ENCODE results near the gene ICAM5.
A peak's percentile ranks its signal among the peaks of the same experiment; 100 is the strongest.
"Not testable (repeated sequence)": the region's sequence is repeated elsewhere in the genome, so short reads cannot be mapped to it uniquely, and the experiment has no call there.

Gene ICAM5

DNA sequence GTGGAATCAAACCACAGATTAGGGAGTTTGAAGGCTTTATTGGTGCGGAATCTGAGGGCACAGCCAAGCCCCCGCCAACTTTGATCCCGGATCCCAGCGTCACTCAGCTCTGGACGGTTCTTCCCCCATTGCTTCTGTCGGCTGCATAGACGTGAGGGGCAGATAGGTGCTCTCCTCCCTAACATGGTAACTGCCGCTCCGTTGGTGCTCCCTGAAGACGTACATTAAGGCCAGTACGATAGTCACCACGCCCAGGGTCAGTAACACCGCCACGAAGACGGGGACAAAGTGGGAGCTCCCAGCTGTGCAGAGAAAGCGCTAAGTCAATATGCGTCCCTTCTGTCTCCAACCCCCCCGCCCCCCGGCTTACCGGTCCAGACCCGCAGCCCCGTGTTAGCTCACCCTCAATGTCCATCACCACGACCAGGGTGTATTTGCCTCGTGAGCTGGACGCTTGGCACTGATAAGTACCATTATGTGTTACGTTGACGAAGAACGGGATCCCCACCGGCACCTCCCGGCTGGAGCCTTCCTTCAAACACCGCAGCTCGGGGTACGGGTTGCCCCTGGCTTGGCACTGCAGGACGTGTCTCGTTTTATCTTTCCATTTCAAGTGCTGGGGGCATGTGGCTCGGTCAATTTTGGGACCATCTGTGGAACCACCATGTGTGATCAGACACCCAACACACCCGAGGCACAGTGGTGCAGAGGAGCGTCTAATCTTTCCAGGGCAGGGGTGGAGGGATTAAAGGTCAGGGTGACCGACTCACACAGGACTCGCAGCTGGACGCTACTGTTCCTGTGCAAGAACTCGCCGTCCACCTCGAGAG, 44.2 kb downstream of the ICAM5 start:
- H3K4me3 ChIP-seq (ENCODE audit: low read depth in 1 of 2, low read length in 1 of 2) = peak overlapping the region; percentile 87 to 95
- H3K4me1 ChIP-seq (ENCODE audit: control insufficient read depth in 1 of 2, insufficient read depth in 1 of 2, low read depth in 1 of 2, low read length in 1 of 2) = peaks cover 56 to 68% of the 10 kb centered on the region in 2 experiments
- peaks cover 3% of the 10 kb centered on the region for H3K9me3 ChIP-seq
- no peaks in the 10 kb centered on the region for H3K27me3 ChIP-seq
- TF ChIP-seq, protein P1, sequence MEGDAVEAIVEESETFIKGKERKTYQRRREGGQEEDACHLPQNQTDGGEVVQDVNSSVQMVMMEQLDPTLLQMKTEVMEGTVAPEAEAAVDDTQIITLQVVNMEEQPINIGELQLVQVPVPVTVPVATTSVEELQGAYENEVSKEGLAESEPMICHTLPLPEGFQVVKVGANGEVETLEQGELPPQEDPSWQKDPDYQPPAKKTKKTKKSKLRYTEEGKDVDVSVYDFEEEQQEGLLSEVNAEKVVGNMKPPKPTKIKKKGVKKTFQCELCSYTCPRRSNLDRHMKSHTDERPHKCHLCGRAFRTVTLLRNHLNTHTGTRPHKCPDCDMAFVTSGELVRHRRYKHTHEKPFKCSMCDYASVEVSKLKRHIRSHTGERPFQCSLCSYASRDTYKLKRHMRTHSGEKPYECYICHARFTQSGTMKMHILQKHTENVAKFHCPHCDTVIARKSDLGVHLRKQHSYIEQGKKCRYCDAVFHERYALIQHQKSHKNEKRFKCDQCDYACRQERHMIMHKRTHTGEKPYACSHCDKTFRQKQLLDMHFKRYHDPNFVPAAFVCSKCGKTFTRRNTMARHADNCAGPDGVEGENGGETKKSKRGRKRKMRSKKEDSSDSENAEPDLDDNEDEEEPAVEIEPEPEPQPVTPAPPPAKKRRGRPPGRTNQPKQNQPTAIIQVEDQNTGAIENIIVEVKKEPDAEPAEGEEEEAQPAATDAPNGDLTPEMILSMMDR (IDR thresholded peaks at IDR 0.05) = no peak
- H3K36me3 ChIP-seq = peaks cover 77% of the 10 kb centered on the region
- H3K27ac ChIP-seq = peak overlapping the region; percentile 87

- Histone ChIP-seq H3K27me3 (no peaks in the 10 kb centered on the region), H3K9me3 (peaks cover 3% of the 10 kb centered on the region), H3K27ac (peak overlapping the region; percentile 87), H3K36me3 (peaks cover 69% of the 10 kb centered on the region), H3K4me3 (ENCODE audit: low read depth in 1 of 2, low read length in 1 of 2) (peak overlapping the region in 1 of 2 experiments; percentile 81), H3K4me1 (ENCODE audit: control insufficient read depth in 1 of 2, insufficient read depth in 1 of 2, low read depth in 1 of 2, low read length in 1 of 2) (peaks cover 60 to 76% of the 10 kb centered on the region in 2 experiments)
- TF ChIP-seq, protein P1 (IDR thresholded peaks at IDR 0.05) = no peak
These were observed 45.0 kb downstream of the ICAM5 start for GRCh38 chr19:10334588-10335351.

GRCh38 chr19:10335352-10335985, 45.7 kb downstream of the ICAM5 start:
- peak overlapping the region; percentile 87 for H3K27ac ChIP-seq
- H3K36me3 ChIP-seq = peaks cover 62% of the 10 kb centered on the region
- H3K4me1 ChIP-seq (ENCODE audit: control insufficient read depth in 1 of 2, insufficient read depth in 1 of 2, low read depth in 1 of 2, low read length in 1 of 2) = peaks cover 67 to 83% of the 10 kb centered on the region in 2 experiments
- peaks cover 3% of the 10 kb centered on the region for H3K9me3 ChIP-seq
- no peaks in the 10 kb centered on the region for H3K27me3 ChIP-seq
- H3K4me3 ChIP-seq (ENCODE audit: low read depth in 1 of 2, low read length in 1 of 2) = peak overlapping the region in 1 of 2 experiments; percentile 81
- TF ChIP-seq, protein P1 (IDR thresholded peaks at IDR 0.05) = no peak

- not testable (repeated sequence) for H3K27me3 ChIP-seq, H3K9me3 ChIP-seq
- Histone ChIP-seq H3K4me3 (ENCODE audit: low read depth in 1 of 2, low read length in 1 of 2) (peak overlapping the region; percentile 5 to 81), H3K27ac (peak overlapping the region; percentile 87), H3K4me1 (ENCODE audit: control insufficient read depth in 1 of 2, insufficient read depth in 1 of 2, low read depth in 1 of 2, low read length in 1 of 2) (peaks cover 72 to 86% of the 10 kb centered on the region in 2 experiments), H3K36me3 (peaks cover 58% of the 10 kb centered on the region)
These were observed 47.0 kb downstream of the ICAM5 start for GRCh38 chr19:10336725-10337124.

GRCh38 chr19:10338940-10339339, 49.2 kb downstream of the ICAM5 start:
- peaks cover 56 to 70% of the 10 kb centered on the region in 2 experiments for H3K4me1 ChIP-seq (ENCODE audit: control insufficient read depth in 1 of 2, insufficient read depth in 1 of 2, low read depth in 1 of 2, low read length in 1 of 2)

More at GRCh38 chr19:10338940-10339339, 49.2 kb downstream of the ICAM5 start:
- no peaks in the 10 kb centered on the region for H3K27me3 ChIP-seq
- H3K9me3 ChIP-seq = peaks cover 3% of the 10 kb centered on the region
- peak overlapping the region; percentile 96 for H3K27ac ChIP-seq
- peak overlapping the region; percentile 81 to 97 for H3K4me3 ChIP-seq (ENCODE audit: low read depth in 1 of 2, low read length in 1 of 2)
- TF ChIP-seq, protein P1 (IDR thresholded peaks at IDR 0.05) = no peak
- H3K36me3 ChIP-seq = peaks cover 39% of the 10 kb centered on the region

Measured in neutrophil (primary cell).